HL-60 (cell line): ENCODE data around the gene ZNF236.

Experiments used
- CTCF ChIP-seq: IDR thresholded peaks from one replicate; pipeline ENCODE4 v1.5.1; 2011; ENCODE audit warnings: low read length, control low read depth, inconsistent platforms; ENCODE audit not compliant: insufficient read depth
- SPI1 ChIP-seq: IDR thresholded peaks from 2 replicates; pipeline ENCODE4 v1.6.1; 2012; ENCODE audit warnings: low read depth, mild to moderate bottlenecking, borderline replicate concordance

GRCh38 chr18:76814256-76814655 lies 8.1 kb upstream of the ZNF236 start:
- TF ChIP-seq CTCF (no peak), SPI1 (no peak)
